Mammary epithelial cell (primary cell): ENCODE measurements around the gene PBXIP1.

Experiments used
- CTCF ChIP-seq, 2 donors: IDR thresholded peaks in 1 of 2; conservative IDR thresholded peaks in 1 of 2; 2 replicates each; pipeline ENCODE4 v1.5.1; 2011 to 2012; ENCODE audit warnings: inconsistent platforms in 2 of 2, low read length in 2 of 2, mild to moderate bottlenecking in 2 of 2, control low read depth in 1 of 2, low read depth in 1 of 2; ENCODE audit not compliant: insufficient read depth in 1 of 2; ENCODE audit errors: extremely low read depth in 1 of 2
- EZH2 ChIP-seq: IDR thresholded peaks from 2 replicates; pipeline ENCODE4 v1.6.1; 2012; ENCODE audit warnings: low read length, inconsistent platforms, borderline replicate concordance

GRCh38 chr1:155003227-155003765, 47.4 kb upstream of the PBXIP1 start:
- TF ChIP-seq CTCF (conservative IDR thresholded peaks at IDR 0.05 in 1 of 2, IDR thresholded peaks at IDR 0.05 in 1 of 2; ENCODE audit: extremely low read depth in 1 of 2, insufficient read depth in 1 of 2, low read depth in 1 of 2, low read length in 2 of 2) (no peak), EZH2 (no peak)
